Astrocyte (in vitro differentiated cells and primary cell): Measurements from ENCODE around the gene DNAH17. TPM values are rescaled to one million over a fixed set of nuclear protein-coding genes. Genes with fewer than 3 reads are reported as not detected.

Experiments used
- DNase-seq: peaks from one replicate; pipeline ENCODE4 v3.0.0-alpha.2; 2010; ENCODE audit warnings: low read depth
- FAIRE-seq: peaks from 2 replicates; lab custom pipeline; 2011; peaks lifted over from hg19 to GRCh38; lab: Jason Lieb, UNC
- H2AFZ ChIP-seq: 2 replicates; pipeline ENCODE4 v1.6.0; 2012; ENCODE audit warnings: low read depth, low read length, inconsistent platforms
- H3K27ac ChIP-seq: 2 replicates; pipeline ENCODE4 v1.5.1; 2011; ENCODE audit warnings: low read depth, low read length, inconsistent platforms
- H3K27me3 ChIP-seq: 2 replicates; pipeline ENCODE4 v1.6.0; 2011; ENCODE audit warnings: low read length, inconsistent platforms; ENCODE audit not compliant: insufficient read depth
- H3K36me3 ChIP-seq: 2 replicates; pipeline ENCODE4 v1.5.1; 2011; ENCODE audit warnings: low read length, inconsistent platforms; ENCODE audit not compliant: insufficient read depth
- H3K4me1 ChIP-seq: 2 replicates; pipeline ENCODE4 v1.5.1; 2011; ENCODE audit warnings: low read length, inconsistent platforms; ENCODE audit not compliant: insufficient read depth
- H3K4me2 ChIP-seq: 2 replicates; pipeline ENCODE4 v1.6.0; 2012; ENCODE audit warnings: low read length, inconsistent platforms
- H3K4me3 ChIP-seq: 2 replicates; pipeline ENCODE4 v1.5.1; 2011; ENCODE audit warnings: low read depth, mild to moderate bottlenecking, low read length, inconsistent platforms; ENCODE audit not compliant: insufficient read depth
- H3K79me2 ChIP-seq: 2 replicates; pipeline ENCODE4 v1.6.0; 2012; ENCODE audit warnings: mild to moderate bottlenecking, low read length, inconsistent platforms; ENCODE audit not compliant: insufficient read depth
- H3K9ac ChIP-seq: 2 replicates; pipeline ENCODE4 v1.6.0; 2012; ENCODE audit warnings: mild to moderate bottlenecking, low read length, inconsistent platforms
- H3K9me3 ChIP-seq: 2 replicates; pipeline ENCODE4 v1.5.1; 2012; ENCODE audit warnings: low read depth, mild to moderate bottlenecking, low read length, inconsistent platforms; ENCODE audit not compliant: insufficient read depth
- H4K20me1 ChIP-seq: 2 replicates; pipeline ENCODE4 v1.6.0; 2012; ENCODE audit warnings: low read length, inconsistent platforms; ENCODE audit not compliant: insufficient read depth
- H3K27ac Mint-ChIP-seq: one replicate; pipeline ENCODE4 v1.8.0; 2021; ENCODE audit warnings: mild to moderate bottlenecking, mixed read lengths; ENCODE audit not compliant: unreplicated experiment
- H3K27me3 Mint-ChIP-seq: one replicate; pipeline ENCODE4 v1.8.0; 2021; ENCODE audit warnings: low read depth, mixed read lengths; ENCODE audit not compliant: unreplicated experiment
- H3K36me3 Mint-ChIP-seq: one replicate; pipeline ENCODE4 v1.8.0; 2021; ENCODE audit warnings: low read depth, mixed read lengths; ENCODE audit not compliant: unreplicated experiment
- H3K4me1 Mint-ChIP-seq: one replicate; pipeline ENCODE4 v1.8.0; 2021; ENCODE audit warnings: low read depth, mixed read lengths; ENCODE audit not compliant: unreplicated experiment
- H3K4me3 Mint-ChIP-seq: one replicate; pipeline ENCODE4 v1.8.0; 2021; ENCODE audit warnings: mild to moderate bottlenecking, moderate library complexity, mixed read lengths; ENCODE audit not compliant: unreplicated experiment
- H3K9me3 Mint-ChIP-seq: one replicate; pipeline ENCODE4 v1.8.0; 2021; ENCODE audit warnings: mild to moderate bottlenecking, mixed read lengths; ENCODE audit not compliant: unreplicated experiment
- CTCF ChIP-seq: IDR thresholded peaks from 2 replicates; pipeline ENCODE4 v1.5.1; 2011; ENCODE audit warnings: low read depth, mild to moderate bottlenecking, inconsistent platforms, low read length, moderate library complexity; ENCODE audit not compliant: insufficient read depth
- EZH2 ChIP-seq: IDR thresholded peaks from 2 replicates; pipeline ENCODE4 v1.6.1; 2012; ENCODE audit warnings: mild to moderate bottlenecking, low read length, inconsistent platforms; ENCODE audit not compliant: insufficient read depth
- total RNA-seq: library from RNA; stranded (reverse); gene quantifications from 2 replicates; pipeline ENCODE4 v1.2.1, GENCODE V29; 2021

The DNAH17 gene
- total RNA-seq, 1 donor from 2014 or later = 0.14 TPM

GRCh38 chr17:78406920-78407319 lies 170.3 kb downstream of the DNAH17 start:
- Mint-ChIP-seq H3K4me1 (peaks cover 20% of the 10 kb centered on the region), H3K4me3 (no peak overlapping the region), H3K27me3 (no peaks in the 10 kb centered on the region), H3K27ac (no peak overlapping the region), H3K36me3 (peaks cover 19% of the 10 kb centered on the region), H3K9me3 (no peaks in the 10 kb centered on the region)
- Histone ChIP-seq H3K36me3 (peaks cover 10% of the 10 kb centered on the region), H3K9me3 (no peaks in the 10 kb centered on the region), H3K27me3 (no peaks in the 10 kb centered on the region), H3K9ac (no peak overlapping the region), H4K20me1 (peaks cover 77% of the 10 kb centered on the region), H2AFZ (no peak overlapping the region), H3K27ac (no peak overlapping the region), H3K79me2 (peaks cover 71% of the 10 kb centered on the region), H3K4me2 (no peak overlapping the region), H3K4me1 (no peaks in the 10 kb centered on the region), H3K4me3 (no peak overlapping the region)
- no peak for FAIRE-seq
- TF ChIP-seq CTCF (no peak), EZH2 (no peak)
- no peak for DNase-seq

GRCh38 chr17:78406396-78406795 lies 170.8 kb downstream of the DNAH17 start:
- H3K9me3 ChIP-seq = no peaks in the 10 kb centered on the region
- no peak overlapping the region for H2AFZ ChIP-seq
- no peak overlapping the region for H3K27ac Mint-ChIP-seq
- H3K4me2 ChIP-seq = no peak overlapping the region
- peaks cover 14% of the 10 kb centered on the region for H3K36me3 ChIP-seq
- TF ChIP-seq CTCF (no peak), EZH2 (no peak)
- H4K20me1 ChIP-seq = peaks cover 72% of the 10 kb centered on the region
- no peaks in the 10 kb centered on the region for H3K4me1 ChIP-seq
- DNase-seq = no peak
- no peaks in the 10 kb centered on the region for H3K9me3 Mint-ChIP-seq
- H3K4me1 Mint-ChIP-seq = peaks cover 25% of the 10 kb centered on the region
- H3K36me3 Mint-ChIP-seq = peaks cover 19% of the 10 kb centered on the region
- H3K4me3 ChIP-seq = no peak overlapping the region
- H3K27me3 ChIP-seq = no peaks in the 10 kb centered on the region
- FAIRE-seq = no peak
- peaks cover 68% of the 10 kb centered on the region for H3K79me2 ChIP-seq
- no peaks in the 10 kb centered on the region for H3K27me3 Mint-ChIP-seq
- H3K4me3 Mint-ChIP-seq = no peak overlapping the region
- H3K27ac ChIP-seq = no peak overlapping the region
- H3K9ac ChIP-seq = no peak overlapping the region

- Histone ChIP-seq H2AFZ (no peak overlapping the region), H3K36me3 (peaks cover 23% of the 10 kb centered on the region), H3K9me3 (no peaks in the 10 kb centered on the region), H3K9ac (no peak overlapping the region), H3K4me2 (no peak overlapping the region), H3K79me2 (peaks cover 57% of the 10 kb centered on the region), H3K27me3 (no peaks in the 10 kb centered on the region), H3K27ac (no peak overlapping the region), H3K4me3 (no peak overlapping the region), H4K20me1 (peaks cover 72% of the 10 kb centered on the region), H3K4me1 (no peaks in the 10 kb centered on the region)
- TF ChIP-seq CTCF (no peak), EZH2 (no peak)
- H3K4me1 Mint-ChIP-seq = peaks cover 38% of the 10 kb centered on the region
- peaks cover 34% of the 10 kb centered on the region for H3K36me3 Mint-ChIP-seq
- no peak for DNase-seq
- H3K27ac Mint-ChIP-seq = no peak overlapping the region
- no peaks in the 10 kb centered on the region for H3K27me3 Mint-ChIP-seq
- H3K9me3 Mint-ChIP-seq = no peaks in the 10 kb centered on the region
- no peak for FAIRE-seq
- H3K4me3 Mint-ChIP-seq = no peak overlapping the region
Observed at GRCh38 chr17:78403822-78404221, 173.4 kb downstream of the DNAH17 start.
